ENCODE data around the gene CUTC.
"Not testable (repeated sequence)": the region's sequence is repeated elsewhere in the genome, so short reads cannot be mapped to it uniquely, and the experiment has no call there.

The CUTC gene

DNA sequence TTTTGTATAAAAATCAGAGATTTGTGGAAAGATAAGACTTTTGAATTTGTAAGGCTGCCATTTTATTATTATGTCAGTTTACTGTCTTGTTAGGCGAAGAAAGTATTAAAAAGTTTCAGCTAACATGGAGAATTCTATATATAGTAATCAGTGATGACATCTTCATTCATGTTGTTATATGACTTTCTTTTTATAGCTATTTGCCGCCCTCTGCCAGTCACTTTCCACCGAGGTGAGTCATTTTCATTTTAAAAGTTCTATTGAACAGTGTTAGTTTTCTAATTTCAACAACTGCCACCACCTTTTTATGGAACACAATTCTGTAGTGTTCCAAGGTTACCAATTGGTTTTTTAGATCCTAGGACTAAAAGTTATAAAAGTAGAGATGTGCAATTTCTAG lies 11.8 kb downstream of the CUTC start:
- TF ChIP-seq, protein P1, sequence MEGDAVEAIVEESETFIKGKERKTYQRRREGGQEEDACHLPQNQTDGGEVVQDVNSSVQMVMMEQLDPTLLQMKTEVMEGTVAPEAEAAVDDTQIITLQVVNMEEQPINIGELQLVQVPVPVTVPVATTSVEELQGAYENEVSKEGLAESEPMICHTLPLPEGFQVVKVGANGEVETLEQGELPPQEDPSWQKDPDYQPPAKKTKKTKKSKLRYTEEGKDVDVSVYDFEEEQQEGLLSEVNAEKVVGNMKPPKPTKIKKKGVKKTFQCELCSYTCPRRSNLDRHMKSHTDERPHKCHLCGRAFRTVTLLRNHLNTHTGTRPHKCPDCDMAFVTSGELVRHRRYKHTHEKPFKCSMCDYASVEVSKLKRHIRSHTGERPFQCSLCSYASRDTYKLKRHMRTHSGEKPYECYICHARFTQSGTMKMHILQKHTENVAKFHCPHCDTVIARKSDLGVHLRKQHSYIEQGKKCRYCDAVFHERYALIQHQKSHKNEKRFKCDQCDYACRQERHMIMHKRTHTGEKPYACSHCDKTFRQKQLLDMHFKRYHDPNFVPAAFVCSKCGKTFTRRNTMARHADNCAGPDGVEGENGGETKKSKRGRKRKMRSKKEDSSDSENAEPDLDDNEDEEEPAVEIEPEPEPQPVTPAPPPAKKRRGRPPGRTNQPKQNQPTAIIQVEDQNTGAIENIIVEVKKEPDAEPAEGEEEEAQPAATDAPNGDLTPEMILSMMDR (conservative IDR thresholded peaks at IDR 0.05), result no peak
- TF ChIP-seq ZFX (IDR thresholded peaks at IDR 0.05), result no peak
- H3K27ac ChIP-seq, result no peak overlapping the region

DNA sequence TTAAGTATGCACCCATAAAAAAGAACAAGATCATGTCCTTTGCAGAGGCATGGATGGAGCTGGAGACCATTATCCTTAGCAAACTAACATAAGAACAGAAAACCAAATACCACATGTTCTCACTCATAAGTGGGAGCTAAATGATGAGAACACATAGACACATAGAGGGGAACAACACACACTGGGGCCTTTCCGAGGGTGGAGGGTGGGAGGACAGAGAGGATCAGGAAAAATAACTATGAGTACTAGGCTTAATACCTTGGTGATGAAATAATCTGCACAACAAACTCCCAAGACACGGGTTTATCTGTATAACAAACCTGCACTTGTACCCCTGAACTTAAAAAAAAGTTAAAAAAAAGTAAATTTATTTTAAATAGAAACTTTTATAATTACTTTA lies 14.1 kb downstream of the CUTC start:
- H3K27ac ChIP-seq, result not testable (repeated sequence)

DNA sequence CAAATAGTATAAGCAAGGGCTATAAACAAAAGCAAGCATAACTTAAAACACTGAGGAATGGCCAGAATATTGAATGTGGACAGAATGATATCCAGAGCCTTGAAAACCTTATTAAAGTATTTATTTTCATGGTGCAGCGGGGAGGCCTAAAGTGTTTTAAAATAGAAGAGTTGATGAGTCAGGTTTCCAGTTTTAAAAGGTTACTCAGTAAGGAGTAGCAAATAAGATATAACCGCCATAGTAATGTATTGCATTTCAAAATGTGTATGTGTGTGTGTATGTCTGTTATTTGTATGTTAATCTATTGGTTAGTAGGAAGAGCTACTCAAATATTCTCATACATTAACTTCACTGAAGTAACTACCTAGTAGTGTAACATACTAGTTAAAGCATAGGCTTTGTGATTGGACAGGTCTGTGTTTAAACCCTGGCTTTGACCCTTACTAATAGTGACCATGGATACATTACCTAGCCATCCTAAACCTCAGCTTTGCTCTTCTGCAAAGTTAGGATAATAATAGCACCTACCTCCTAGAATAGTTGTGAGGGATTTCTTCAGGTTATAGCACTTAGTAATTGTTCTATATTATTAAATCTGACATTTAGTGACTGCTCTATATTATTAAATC lies 16.9 kb downstream of the CUTC start:
- no peak for TF ChIP-seq ZFX (IDR thresholded peaks at IDR 0.05)
- TF ChIP-seq, protein P1 (conservative IDR thresholded peaks at IDR 0.05), result no peak
- no peak overlapping the region for H3K27ac ChIP-seq

DNA sequence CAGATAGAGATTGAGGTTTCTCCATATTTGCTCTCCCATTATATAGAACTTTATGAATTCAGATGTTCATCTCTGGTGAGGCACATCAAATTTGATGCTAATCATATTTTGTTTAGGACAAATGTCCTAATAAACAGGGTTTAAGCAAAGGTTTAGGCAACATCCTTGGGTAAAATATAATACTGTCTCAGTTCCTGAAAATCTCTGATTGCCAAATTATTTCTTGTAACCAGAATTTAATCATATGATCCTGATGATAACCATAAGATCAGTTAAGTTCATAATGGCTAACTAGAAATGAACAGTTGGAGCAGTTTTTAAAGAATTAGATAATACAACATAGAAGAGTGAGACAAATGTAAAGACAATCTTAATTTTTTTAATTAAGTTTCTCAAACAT lies 18.6 kb downstream of the CUTC start:
- no peak overlapping the region for H3K27ac ChIP-seq
- TF ChIP-seq, protein P1 (conservative IDR thresholded peaks at IDR 0.05), result no peak
- TF ChIP-seq ZFX (IDR thresholded peaks at IDR 0.05), result no peak

DNA sequence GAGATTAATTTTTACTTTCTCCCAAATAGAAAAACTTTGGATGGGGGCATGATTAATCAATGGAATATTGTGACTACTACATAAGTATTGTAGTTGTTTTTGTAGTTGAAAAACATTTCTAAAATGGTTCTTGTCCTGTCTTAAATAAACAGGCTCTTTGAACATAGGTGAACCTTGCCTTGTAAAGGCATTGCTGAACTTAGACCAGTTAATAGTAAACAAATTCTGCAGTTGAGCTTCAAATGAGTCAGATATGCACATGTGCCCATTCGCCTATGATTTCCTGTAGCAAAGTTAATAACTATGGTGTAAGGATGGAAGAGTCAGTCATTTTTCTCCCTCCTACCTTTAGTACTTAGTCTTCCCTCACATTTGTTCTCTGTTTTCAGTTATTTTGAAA lies 22.6 kb downstream of the CUTC start:
- TF ChIP-seq, protein P1 (conservative IDR thresholded peaks at IDR 0.05), result no peak
- no peak for TF ChIP-seq ZFX (IDR thresholded peaks at IDR 0.05)
- no peak overlapping the region for H3K27ac ChIP-seq

DNA sequence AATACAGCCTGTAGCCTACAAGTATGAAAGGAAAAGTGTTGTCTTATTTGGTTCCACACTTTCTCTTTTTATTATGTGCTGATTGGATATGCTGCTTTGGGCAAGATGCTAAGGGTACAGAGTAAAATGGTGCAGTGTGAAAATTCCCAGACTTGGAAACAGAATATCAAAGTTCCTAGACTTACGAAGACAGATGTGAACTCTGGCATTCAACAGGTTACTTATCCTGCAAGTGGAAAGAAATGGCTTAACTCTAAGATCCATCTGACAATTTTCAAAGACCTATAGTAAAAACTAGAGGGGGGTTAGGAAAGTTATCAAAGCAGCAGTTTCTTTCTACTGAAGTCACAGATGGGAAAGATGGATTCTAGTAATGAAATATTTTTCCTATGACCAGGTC lies 24.1 kb downstream of the CUTC start:
- TF ChIP-seq ZFX (IDR thresholded peaks at IDR 0.05), result no peak
- TF ChIP-seq, protein P1 (conservative IDR thresholded peaks at IDR 0.05), result no peak
- no peak overlapping the region for H3K27ac ChIP-seq

DNA sequence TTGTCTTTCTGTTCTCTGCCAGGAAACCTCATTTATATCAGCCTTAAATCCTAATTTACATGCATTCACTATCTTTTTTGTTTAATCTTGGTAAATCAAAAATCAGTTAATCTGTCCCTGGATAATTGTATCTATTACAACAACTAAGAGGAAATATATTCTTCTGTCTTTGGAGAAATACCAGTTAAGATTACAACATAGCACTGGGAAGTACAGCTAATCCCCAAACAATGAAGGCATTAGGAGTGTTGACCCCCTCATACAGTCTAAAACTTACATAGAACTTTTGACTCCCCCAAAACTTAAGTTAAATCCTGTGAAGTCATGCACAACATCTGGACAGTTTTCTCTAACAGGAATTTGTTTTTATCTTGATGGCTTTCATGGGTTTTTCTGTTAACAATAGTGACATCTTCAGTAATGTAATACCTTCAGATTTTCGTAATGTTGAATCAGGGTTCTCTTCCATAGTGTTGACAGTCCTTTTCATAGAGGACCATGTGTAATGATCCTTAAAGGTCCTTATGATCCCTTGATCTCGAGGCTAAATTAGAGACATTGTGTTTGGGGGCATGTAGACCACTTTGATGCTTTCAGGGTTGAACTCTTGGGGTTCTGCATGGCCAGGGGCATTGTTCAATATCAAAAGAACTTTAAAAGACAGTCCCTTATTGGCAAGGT lies 26.3 kb downstream of the CUTC start:
- TF ChIP-seq, protein P1 (conservative IDR thresholded peaks at IDR 0.05), result no peak
- TF ChIP-seq ZFX (IDR thresholded peaks at IDR 0.05), result no peak
- H3K27ac ChIP-seq, result no peak overlapping the region

DNA sequence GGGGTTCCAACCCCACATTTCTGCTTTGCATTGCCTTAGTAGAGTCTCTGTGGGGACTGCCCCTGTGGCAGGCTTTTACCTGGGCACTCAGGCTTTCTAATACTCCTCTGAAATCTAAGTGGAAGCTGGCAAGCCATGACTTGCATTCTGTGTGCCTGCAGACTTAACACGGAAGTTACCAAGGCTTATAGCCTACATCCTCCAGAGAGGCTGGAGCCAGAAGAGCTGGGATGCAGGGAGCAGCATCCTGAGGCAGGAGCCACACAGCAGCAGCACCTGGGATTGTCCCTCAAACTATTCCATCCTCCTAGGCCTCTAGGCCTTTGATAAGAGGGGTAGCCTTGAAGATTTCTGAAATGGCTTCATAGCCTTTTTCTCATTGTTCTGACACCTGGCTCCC lies 28.3 kb downstream of the CUTC start:
- no peak overlapping the region for H3K27ac ChIP-seq
- no peak for TF ChIP-seq ZFX (IDR thresholded peaks at IDR 0.05)
- TF ChIP-seq, protein P1 (conservative IDR thresholded peaks at IDR 0.05), result no peak
